ENCODE results near the gene AVL9.

DNA sequence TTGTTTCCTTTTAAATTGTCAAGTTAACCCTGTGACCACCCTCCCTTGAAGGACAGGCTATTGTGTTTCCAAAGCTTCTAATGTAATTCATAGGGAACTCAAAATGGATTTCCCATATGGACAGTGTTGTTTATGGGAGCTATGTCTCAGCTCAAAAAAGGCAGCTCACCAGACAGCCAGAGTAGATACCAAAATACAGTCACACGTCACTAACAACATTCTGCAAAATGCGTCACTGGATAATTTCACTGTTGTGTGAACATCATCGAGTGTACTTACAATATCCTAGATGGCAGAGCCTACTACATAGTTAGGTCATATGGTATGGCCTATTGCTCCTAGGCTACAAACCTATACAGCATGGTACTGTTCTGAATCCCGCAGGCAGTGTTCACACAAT is 97.4 kb downstream of the AVL9 start:
- TF ChIP-seq, protein P1, sequence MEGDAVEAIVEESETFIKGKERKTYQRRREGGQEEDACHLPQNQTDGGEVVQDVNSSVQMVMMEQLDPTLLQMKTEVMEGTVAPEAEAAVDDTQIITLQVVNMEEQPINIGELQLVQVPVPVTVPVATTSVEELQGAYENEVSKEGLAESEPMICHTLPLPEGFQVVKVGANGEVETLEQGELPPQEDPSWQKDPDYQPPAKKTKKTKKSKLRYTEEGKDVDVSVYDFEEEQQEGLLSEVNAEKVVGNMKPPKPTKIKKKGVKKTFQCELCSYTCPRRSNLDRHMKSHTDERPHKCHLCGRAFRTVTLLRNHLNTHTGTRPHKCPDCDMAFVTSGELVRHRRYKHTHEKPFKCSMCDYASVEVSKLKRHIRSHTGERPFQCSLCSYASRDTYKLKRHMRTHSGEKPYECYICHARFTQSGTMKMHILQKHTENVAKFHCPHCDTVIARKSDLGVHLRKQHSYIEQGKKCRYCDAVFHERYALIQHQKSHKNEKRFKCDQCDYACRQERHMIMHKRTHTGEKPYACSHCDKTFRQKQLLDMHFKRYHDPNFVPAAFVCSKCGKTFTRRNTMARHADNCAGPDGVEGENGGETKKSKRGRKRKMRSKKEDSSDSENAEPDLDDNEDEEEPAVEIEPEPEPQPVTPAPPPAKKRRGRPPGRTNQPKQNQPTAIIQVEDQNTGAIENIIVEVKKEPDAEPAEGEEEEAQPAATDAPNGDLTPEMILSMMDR (IDR thresholded peaks at IDR 0.05; ENCODE audit: poor library complexity): no peak
- no peak for TF ChIP-seq EZH2 (IDR thresholded peaks at IDR 0.05; ENCODE audit: borderline replicate concordance)

Measured in hepatocyte (in vitro differentiated cells).